OCI-LY3 (cell line): ENCODE data around the gene LGR4.

Experiments used
- EZH2phosphoT487 ChIP-seq: fragments of 200-600 bp; shearing (Covaris generic); IDR thresholded peaks from 2 replicates; pipeline ENCODE4 v1.6.1; 2018; ENCODE audit warnings: antibody characterized with exemption, mixed run types, low read depth
- TF ChIP-seq, protein P1 (sequence below): fragments of 200-600, 300-600 bp; sonication (generic); IDR thresholded peaks from 2 replicates; pipeline ENCODE4 v1.5.1; 2014; ENCODE audit warnings: antibody characterized with exemption, low read length, low read depth

DNA sequence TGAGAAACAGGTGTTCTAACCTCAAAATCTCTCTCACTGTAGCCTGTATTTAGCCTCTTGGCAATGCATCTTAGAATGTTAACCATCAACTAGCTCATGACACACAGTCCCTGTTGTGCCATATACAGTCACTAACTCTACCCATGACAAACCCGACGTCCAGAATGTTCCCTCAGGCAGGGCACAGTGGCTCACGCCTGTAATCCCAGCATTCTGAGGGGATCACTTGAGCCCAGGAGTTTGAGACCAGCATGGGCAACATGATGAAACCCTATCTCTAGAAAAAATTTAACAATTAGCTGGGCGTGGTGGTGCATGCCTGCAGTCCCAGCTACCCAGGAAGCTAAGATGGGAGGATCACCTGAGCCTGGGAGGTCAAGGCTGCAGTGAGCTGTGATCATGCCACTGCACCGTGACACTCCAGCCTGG, 91.3 kb downstream of the LGR4 start:
- TF ChIP-seq, protein P1, sequence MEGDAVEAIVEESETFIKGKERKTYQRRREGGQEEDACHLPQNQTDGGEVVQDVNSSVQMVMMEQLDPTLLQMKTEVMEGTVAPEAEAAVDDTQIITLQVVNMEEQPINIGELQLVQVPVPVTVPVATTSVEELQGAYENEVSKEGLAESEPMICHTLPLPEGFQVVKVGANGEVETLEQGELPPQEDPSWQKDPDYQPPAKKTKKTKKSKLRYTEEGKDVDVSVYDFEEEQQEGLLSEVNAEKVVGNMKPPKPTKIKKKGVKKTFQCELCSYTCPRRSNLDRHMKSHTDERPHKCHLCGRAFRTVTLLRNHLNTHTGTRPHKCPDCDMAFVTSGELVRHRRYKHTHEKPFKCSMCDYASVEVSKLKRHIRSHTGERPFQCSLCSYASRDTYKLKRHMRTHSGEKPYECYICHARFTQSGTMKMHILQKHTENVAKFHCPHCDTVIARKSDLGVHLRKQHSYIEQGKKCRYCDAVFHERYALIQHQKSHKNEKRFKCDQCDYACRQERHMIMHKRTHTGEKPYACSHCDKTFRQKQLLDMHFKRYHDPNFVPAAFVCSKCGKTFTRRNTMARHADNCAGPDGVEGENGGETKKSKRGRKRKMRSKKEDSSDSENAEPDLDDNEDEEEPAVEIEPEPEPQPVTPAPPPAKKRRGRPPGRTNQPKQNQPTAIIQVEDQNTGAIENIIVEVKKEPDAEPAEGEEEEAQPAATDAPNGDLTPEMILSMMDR, result no peak
- no peak for TF ChIP-seq EZH2phosphoT487
